Activated T-helper 1 cell treated with Interleukin-2 at 50 U/mL for 16 hours (primary cell): ENCODE data around the gene SMIM10.
"Not testable (repeated sequence)": the region's sequence is repeated elsewhere in the genome, so short reads cannot be mapped to it uniquely, and the experiment has no call there.

Experiments
- DNase-seq: peaks from one replicate; pipeline ENCODE4 v3.0.0-alpha.2; 2020; ENCODE audit warnings: low read depth

Gene SMIM10

DNA sequence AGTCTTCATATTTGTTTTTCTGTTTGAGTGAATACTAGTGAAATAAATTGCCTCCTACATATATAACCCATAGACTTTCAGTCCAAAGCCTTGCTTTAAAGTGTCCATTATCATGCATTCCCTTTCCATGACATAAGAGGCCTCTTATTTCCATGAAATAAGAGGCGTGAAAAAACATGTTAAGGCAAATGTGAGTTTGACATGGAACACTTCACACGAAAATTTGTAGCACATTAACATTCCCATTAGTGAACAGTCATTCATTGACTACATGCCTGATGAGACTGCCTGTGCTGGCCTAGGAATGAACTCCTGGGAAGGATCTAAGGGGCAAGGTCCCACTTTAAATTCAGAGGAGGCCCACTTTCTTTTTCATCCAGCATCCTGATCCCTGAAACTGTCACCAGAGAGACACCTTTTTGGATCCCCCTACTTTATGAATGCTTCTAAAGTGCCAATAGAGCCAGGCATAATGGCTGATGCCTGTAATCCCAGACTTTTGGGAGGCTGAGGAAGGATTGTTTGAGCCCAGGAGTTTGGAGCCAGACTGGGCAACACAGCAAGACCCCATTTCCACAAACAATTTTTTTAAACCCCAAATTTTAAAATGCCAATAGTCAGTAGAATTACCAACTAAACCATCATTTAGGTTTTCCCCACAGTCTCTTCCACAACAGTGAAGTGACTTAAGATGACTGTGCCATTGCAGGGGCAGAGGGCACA lies 24.9 kb downstream of the SMIM10 start:
- DNase-seq: no peak

- not testable (repeated sequence) for DNase-seq
Measured at GRCh38 chrX:135019890-135020289, 29.1 kb downstream of the SMIM10 start.

DNA sequence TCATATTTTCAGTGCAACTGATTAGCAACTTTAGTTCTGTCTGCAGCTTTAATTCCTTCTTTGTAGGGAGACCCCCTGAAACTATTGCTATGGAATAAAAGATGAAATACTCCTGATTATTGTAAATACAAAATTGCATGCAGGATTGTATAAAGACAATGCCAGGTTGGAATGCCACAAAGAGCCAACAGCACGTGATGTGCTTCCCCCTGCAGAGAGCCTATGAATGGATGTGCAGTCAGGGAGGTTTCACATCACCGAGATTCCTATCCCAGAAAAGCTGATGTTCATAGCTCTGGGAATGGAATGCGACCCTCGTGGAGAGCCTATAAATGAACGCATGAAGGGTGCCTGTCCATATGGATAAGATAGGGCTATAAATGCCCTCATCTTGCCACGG lies 33.0 kb downstream of the SMIM10 start:
- not testable (repeated sequence) for DNase-seq

DNA sequence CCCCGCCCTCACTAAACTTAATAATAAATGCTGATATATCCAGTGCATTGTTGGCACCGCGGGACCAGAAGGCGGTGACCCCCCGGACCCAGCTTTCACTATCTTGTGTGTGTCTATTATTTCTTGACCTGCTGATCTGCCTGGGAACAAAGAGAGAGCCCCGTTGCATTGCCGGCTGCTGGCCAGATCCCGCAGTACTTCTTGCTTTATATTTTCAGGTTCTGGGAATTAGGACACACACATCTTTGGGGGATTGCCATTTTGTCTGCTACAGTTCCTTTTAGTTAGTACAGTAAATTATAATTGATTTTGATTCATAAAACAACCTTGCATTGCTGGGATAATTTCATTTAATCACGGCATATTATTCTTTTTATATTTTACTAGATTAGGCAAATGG lies 33.7 kb downstream of the SMIM10 start:
- DNase-seq: no peak

DNA sequence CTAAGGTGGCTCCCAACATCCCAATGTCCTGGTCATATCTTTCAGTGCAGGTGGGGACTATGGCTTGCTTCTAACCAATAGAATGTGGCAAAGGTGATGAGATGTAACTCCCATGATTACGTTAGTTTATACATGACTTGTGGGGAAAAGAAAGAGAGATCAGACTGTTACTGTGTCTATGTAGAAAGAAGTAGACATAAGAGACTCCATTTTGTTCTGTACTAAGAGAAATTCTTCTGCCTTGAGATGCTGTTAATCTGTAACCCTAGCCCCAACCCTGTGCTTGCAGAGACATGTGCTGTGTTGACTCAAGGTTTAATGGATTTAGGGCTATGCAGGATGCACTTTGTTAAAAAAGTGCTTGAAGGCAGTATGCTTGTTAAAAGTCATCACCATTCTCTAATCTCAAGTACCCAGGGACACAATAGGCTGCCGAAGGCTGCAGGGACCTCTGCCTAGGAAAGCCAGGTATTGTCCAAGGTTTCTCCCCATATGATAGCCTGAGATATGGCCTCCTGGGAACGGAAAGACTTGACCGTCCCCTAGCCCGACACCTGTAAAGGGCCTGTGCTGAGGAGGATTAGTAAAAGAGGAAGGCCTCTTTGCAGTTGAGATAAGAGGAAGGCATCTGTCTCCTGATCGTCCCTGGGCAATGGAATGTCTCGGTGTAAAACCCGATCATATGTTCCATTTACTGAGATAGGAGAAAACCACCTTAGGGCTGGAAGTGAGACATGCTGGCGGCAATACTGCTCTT lies 39.6 kb downstream of the SMIM10 start:
- DNase-seq: not testable (repeated sequence)

DNA sequence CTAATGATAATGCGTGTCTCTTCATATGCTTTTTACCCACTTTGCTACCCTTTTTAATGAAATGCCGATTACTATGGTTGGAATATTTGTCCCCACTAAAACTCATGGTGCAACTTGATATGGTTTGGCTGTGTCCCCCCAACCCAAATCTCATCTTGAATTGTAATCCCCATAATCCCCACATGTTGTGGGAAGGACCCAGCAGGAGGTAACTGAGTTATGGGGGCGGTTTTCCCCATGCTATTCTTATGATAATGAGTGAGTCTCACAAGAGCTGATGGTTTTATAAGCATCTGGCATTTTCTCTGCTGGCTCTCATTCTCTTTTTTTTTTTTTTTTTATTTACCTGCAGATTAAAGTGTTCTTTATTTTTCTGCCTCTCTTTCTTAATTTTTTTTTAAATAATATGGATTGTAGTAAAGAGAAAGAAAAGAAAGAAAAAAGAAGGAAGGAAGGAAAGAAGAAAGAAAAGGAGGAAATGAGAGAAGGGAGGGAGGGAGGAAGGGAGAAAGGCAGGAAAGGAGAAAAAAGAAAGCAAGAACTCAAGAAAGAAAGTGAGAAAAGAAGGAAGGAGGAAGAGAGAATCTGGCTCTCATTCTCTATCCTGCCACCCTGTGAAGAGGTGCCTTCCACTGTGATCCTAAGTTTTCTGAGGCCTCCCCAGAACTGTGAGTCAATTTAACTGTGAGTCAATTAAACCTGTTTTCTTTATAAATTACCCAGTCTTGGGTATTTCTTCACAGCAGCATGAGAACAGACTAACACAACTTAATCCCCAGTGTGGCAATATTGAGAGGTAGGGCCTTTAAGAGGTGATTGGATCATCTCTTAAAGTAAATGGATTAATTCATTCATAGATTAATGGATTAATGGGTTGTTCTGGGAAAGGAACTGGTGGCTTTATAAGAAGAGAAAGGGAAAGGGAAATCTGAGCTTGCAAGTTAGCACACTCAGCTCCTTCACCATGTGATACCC lies 50.6 kb downstream of the SMIM10 start:
- DNase-seq: not testable (repeated sequence)
